Fibroblast of the conjunctiva (primary cell): ENCODE data around the gene RPS4Y1.

Experiments used
- DNase-seq: peaks from one replicate; pipeline ENCODE4 v3.0.0-alpha.2; 2010; ENCODE audit warnings: low read depth

Gene RPS4Y1

DNA sequence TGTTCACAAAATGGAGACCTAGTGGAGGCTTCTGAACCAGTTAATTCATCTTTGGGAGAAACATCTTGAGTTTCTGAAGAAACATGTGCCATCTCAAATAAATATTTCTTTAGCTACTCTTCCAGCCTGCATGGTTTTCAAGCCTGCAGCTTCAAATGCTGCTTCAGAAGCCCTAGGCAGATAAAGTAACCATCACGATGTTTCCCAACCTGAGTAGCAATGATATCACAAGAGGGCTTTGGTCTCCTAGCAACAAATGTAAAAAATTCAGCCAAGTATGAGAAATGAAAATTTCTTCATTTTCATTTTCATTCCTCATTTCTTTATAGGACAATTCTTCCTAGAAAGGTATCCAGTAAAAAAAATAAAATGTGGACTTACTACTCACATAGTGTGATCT is 42.2 kb downstream of the RPS4Y1 start:
- no peak for DNase-seq

DNA sequence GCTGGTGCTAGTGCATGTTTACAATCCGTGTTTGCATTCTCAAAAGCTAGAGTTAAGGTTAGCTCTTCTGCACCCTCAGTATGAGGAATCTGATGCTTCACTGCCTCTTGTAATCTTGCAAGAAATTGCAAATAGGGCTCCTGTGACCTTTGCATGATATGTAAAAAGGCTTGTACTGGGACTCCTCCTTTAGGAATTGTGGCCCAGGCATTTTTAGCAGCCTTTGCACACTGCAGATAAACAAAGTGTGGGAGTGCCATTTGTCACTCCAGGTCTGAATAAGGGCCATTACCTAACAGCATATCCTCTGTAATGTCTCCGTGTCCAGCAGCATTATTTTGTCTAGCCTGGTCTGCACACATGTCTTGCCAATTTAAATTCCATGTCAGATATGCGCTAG is 44.5 kb downstream of the RPS4Y1 start:
- DNase-seq, result no peak

DNA sequence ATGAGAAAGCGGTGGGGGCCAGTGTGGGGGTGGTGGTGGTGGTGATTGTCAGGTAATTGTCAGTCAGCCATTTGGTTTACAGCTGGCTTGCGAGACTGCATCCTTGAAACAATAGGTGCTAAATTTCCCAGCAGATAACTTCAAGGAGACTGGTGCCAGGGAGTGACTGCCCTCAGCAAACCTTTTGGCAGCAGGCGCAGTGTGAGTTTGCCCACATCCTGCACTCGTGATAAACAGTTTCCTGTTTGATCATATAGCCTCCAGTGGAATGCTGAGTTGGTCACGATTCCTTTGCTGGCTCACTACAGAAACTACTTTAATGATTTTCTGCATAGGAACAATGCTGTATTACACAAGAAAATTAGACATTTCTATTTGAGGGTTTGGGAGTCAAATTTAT is 46.0 kb downstream of the RPS4Y1 start:
- no peak for DNase-seq

DNA sequence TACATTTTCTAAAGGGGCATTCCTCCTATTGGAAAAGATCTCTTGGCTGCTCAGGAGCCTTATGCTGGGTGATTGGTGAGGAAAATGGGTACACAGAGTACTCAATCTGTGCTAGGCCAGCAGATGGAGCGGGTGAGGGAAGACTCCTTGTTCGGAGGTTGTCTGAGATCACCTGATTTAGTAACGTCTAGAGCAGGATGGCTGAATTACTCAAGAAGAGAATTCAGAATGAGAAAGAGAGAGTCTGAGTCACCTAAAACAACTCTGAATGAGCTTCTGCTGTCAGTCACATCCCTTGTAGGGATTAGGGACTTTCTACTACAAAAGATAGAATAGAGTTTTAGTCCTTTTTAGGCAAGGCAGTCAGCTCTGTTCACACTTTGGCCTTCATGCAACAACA is 46.6 kb downstream of the RPS4Y1 start:
- DNase-seq, result no peak

DNA sequence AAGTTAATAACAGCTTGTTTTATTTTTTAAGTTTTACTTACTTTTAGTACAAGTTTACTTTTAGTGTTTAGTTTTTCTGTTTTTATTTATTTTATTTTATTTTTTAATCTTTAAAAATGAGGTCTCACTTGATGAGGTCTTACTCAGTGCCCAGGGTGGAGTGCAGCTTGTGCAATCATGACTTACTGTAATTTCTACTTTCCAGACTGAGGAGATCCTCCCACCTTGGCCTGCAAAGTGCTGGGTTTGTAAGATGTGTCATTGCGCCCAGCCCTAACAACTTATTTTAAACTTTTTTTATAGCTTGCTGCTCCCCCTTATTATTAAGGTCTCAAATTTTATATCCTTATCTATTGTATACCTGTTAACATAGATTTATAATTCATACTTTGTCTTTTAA is 52.1 kb downstream of the RPS4Y1 start:
- DNase-seq, result no peak

DNA sequence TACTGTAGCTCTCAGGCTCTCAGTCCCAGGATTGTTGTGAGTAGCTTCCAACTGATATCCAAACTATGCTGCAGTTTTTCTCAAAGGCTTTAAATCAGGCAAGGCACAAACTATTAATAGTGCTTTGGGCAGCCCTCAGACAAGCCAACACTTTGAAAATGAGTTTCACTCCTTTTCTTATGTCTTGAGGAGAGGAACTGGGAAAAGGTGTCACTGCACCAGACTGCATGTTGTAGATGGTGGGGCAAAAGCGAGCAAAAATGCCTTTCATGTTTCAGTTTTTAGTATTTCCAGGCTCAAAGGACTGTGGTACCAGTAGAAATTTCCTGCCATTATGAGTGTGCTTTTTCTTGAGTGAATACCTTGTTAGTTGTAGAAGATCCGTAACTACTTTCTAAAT is 54.6 kb downstream of the RPS4Y1 start:
- DNase-seq, result no peak

DNA sequence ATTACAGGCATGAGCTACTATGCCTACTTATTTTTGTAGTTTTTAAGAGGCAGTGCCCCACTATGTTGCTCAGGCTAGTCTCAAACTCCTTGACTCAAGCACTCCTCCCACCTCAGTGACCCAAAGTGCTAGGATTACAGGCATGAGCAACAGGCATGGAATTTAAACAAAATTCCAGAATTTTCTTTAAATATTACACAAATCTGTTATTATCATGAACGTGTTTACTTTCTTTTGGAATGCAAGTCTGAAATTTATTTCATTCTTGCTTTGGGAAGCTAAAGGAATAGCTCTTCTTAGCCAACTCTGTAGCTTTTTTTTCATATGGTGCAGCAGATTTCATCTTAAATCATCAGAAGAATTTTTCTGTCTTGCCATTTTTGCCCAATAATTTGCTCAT is 66.0 kb downstream of the RPS4Y1 start:
- DNase-seq, result no peak

DNA sequence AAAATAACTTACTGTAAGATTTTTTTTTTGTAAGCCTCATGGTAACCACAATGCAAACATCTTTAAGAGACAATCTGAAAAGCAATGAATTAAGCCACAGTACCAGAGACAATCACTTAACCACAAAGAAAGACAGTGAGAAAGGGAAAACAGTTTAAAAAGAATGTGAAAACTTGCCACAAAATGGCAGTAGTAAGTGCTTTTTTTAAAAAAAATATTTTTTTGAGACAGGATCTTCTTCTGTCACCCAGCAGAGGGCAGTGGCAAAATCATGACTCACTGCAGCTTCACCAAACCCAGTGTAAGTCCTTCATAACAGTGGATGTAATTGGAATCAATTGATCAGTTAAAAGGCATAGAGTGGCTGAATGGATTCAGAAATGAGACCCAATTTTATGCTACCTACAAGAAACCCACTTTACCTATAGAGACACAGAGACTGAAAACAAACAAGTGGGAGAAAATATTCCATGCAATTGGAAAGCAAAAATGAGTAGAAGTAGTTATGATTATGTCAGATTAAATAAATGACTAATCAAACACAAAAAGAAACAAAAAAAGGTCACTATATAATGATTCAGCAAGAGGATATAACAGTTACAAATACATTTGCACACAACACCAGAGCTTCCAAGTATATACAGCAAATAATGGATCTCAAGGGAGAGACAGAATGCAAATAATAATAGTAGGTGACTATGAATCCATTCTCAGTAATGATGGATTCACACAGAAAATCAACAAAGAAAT is 71.8 kb downstream of the RPS4Y1 start:
- DNase-seq, result no peak
